ENCODE data around the gene PTPRD.

Gene PTPRD

DNA sequence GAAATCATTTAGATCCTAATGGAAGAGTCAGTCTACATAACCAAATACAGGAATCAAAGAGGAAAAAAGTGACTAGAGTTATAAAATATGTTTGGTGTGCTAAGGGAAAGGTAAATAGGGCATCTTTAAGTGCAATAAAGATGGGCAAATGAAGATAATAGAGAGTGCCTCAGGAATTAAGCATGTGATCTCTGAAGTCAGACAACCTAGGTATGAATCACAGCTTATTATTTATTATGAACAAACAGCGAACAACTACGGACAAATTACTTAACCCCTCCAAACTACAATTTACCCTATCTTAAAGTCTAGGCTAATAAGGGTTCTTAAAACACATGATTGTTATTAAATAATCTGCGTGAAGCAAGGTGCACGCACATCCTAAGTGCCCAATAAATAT is 1903.1 kb downstream of the PTPRD start:
- Histone ChIP-seq H3K9ac (ENCODE audit: low read length) (no peak overlapping the region), H4K20me1 (ENCODE audit: low read depth, low read length) (no peaks in the 10 kb centered on the region), H3F3A (ENCODE audit: insufficient read depth) (no peaks in the 10 kb centered on the region), H3K27ac (ENCODE audit: low read depth, low read length) (no peak overlapping the region), H3K36me3 (ENCODE audit: low read length) (no peaks in the 10 kb centered on the region), H3K27me3 (ENCODE audit: low read length) (no peaks in the 10 kb centered on the region), H2AFZ (ENCODE audit: low read depth, low read length, severe bottlenecking) (no peak overlapping the region), H3K79me2 (ENCODE audit: insufficient read depth, low read length) (no peaks in the 10 kb centered on the region), H3K9me3 (ENCODE audit: insufficient read depth, low read length) (no peaks in the 10 kb centered on the region), H3K4me3 (ENCODE audit: insufficient read depth, low read length, poor library complexity, severe bottlenecking) (no peak overlapping the region), H3K9me2 (replicated peaks; ENCODE audit: insufficient read depth, low read length) (no peaks in the 10 kb centered on the region), H3K4me2 (ENCODE audit: low read depth, low read length, poor library complexity, severe bottlenecking) (no peak overlapping the region)
- TF ChIP-seq EZH2phosphoT487 (conservative IDR thresholded peaks at IDR 0.05; ENCODE audit: low read length): no peak
- no peak for TF ChIP-seq CTCF (IDR thresholded peaks at IDR 0.05; ENCODE audit: insufficient read depth, low read length, poor library complexity, severe bottlenecking)

DNA sequence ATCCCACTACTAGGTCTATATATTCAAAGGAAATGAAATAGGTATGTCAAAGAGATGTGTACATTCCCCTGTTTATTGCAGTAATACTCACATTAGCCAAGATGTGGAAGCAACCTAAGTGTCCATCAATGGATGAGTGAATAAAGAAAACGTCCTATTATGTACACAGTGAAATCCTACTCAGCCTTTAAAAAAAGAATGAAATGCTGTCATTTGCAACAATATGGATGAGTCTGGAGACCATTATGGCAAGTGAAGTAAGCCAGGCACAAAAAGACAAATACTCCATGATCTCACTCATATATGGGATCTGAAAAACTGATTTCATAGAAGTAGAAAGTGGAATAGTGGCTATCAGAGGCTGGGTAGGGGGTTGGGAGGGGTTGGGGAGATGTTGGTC is 1904.1 kb downstream of the PTPRD start:
- Histone ChIP-seq H3K36me3 (ENCODE audit: low read length) (no peaks in the 10 kb centered on the region), H3K4me2 (ENCODE audit: low read depth, low read length, poor library complexity, severe bottlenecking) (no peak overlapping the region), H3K27ac (ENCODE audit: low read depth, low read length) (no peak overlapping the region), H3K27me3 (ENCODE audit: low read length) (no peaks in the 10 kb centered on the region), H3F3A (ENCODE audit: insufficient read depth) (no peaks in the 10 kb centered on the region), H3K9me3 (ENCODE audit: insufficient read depth, low read length) (no peaks in the 10 kb centered on the region), H3K4me3 (ENCODE audit: insufficient read depth, low read length, poor library complexity, severe bottlenecking) (no peak overlapping the region), H4K20me1 (ENCODE audit: low read depth, low read length) (no peaks in the 10 kb centered on the region), H3K79me2 (ENCODE audit: insufficient read depth, low read length) (no peaks in the 10 kb centered on the region), H2AFZ (ENCODE audit: low read depth, low read length, severe bottlenecking) (no peak overlapping the region), H3K9ac (ENCODE audit: low read length) (no peak overlapping the region), H3K9me2 (replicated peaks; ENCODE audit: insufficient read depth, low read length) (no peaks in the 10 kb centered on the region)
- TF ChIP-seq CTCF (IDR thresholded peaks at IDR 0.05; ENCODE audit: insufficient read depth, low read length, poor library complexity, severe bottlenecking): no peak
- TF ChIP-seq EZH2phosphoT487 (conservative IDR thresholded peaks at IDR 0.05; ENCODE audit: low read length): no peak

GRCh38 chr9:8706998-8707397 is 1905.8 kb downstream of the PTPRD start:
- Histone ChIP-seq H3K4me2 (ENCODE audit: low read depth, low read length, poor library complexity, severe bottlenecking) (no peak overlapping the region), H3K27ac (ENCODE audit: low read depth, low read length) (no peak overlapping the region), H3K27me3 (ENCODE audit: low read length) (no peaks in the 10 kb centered on the region), H3K79me2 (ENCODE audit: insufficient read depth, low read length) (no peaks in the 10 kb centered on the region), H3K36me3 (ENCODE audit: low read length) (no peaks in the 10 kb centered on the region), H3K9me2 (replicated peaks; ENCODE audit: insufficient read depth, low read length) (no peaks in the 10 kb centered on the region), H3K9ac (ENCODE audit: low read length) (no peak overlapping the region), H3K4me3 (ENCODE audit: insufficient read depth, low read length, poor library complexity, severe bottlenecking) (no peak overlapping the region), H2AFZ (ENCODE audit: low read depth, low read length, severe bottlenecking) (no peak overlapping the region), H4K20me1 (ENCODE audit: low read depth, low read length) (no peaks in the 10 kb centered on the region), H3K9me3 (ENCODE audit: insufficient read depth, low read length) (no peaks in the 10 kb centered on the region), H3F3A (ENCODE audit: insufficient read depth) (no peaks in the 10 kb centered on the region)
- TF ChIP-seq EZH2phosphoT487 (conservative IDR thresholded peaks at IDR 0.05; ENCODE audit: low read length) (no peak), CTCF (IDR thresholded peaks at IDR 0.05; ENCODE audit: insufficient read depth, low read length, poor library complexity, severe bottlenecking) (no peak)

DNA sequence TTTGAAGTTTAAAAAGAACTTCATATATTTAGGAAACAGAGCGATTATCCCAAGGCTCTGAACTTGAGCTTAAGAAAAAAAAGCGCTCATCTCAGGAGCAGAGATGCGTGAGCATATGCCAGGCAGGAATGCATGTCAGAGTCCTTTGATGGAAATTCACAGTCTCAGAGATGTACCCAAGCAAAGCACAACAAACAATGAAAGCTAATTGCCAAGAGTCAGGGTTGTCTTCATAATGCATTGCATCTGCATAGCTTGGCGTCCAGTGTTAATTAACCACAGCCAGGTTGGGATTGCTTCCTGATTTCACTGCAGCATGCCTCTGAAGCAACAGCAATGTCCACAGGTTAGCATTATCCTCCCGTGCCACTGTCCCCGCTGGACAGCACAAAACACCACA is 1906.3 kb downstream of the PTPRD start:
- H3F3A ChIP-seq (ENCODE audit: insufficient read depth): no peaks in the 10 kb centered on the region
- no peaks in the 10 kb centered on the region for H3K79me2 ChIP-seq (ENCODE audit: insufficient read depth, low read length)
- no peak overlapping the region for H2AFZ ChIP-seq (ENCODE audit: low read depth, low read length, severe bottlenecking)
- no peaks in the 10 kb centered on the region for H3K27me3 ChIP-seq (ENCODE audit: low read length)
- no peak overlapping the region for H3K27ac ChIP-seq (ENCODE audit: low read depth, low read length)
- H4K20me1 ChIP-seq (ENCODE audit: low read depth, low read length): no peaks in the 10 kb centered on the region
- no peaks in the 10 kb centered on the region for H3K36me3 ChIP-seq (ENCODE audit: low read length)
- TF ChIP-seq CTCF (IDR thresholded peaks at IDR 0.05; ENCODE audit: insufficient read depth, low read length, poor library complexity, severe bottlenecking) (no peak), EZH2phosphoT487 (conservative IDR thresholded peaks at IDR 0.05; ENCODE audit: low read length) (no peak)
- no peaks in the 10 kb centered on the region for H3K9me2 ChIP-seq (replicated peaks; ENCODE audit: insufficient read depth, low read length)
- H3K9me3 ChIP-seq (ENCODE audit: insufficient read depth, low read length): no peaks in the 10 kb centered on the region
- no peak overlapping the region for H3K9ac ChIP-seq (ENCODE audit: low read length)
- H3K4me3 ChIP-seq (ENCODE audit: insufficient read depth, low read length, poor library complexity, severe bottlenecking): no peak overlapping the region
- H3K4me2 ChIP-seq (ENCODE audit: low read depth, low read length, poor library complexity, severe bottlenecking): no peak overlapping the region
